EH (cell line): ENCODE results near the gene KAZN.

Source experiments
- DNase-seq: peaks from one replicate; pipeline ENCODE4 v3.0.0-alpha.2; 2015; ENCODE audit warnings: low read depth

KAZN gene

GRCh38 chr1:15011160-15011559 lies 412.7 kb downstream of the KAZN start:
- DNase-seq, result no peak

DNA sequence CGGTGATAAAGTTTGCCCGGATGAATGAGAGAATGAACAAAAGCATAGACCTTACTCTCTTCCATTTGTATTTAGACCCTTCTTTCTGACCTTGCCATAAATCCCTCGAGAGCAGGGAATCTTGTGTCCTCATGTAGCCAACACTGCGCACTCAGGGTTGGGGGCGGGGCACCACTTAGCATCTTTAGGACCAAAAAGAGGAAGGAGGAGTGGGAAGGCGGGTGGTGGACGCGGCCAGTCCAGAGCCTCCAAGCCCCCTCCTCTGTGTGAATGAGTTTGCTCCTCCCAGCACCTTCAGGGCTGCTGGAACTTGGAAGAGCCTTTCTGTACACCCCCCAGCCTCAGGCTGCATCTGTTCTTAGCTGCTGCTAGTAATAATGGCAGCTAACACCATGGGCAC lies 413.2 kb downstream of the KAZN start:
- DNase-seq, result no peak

GRCh38 chr1:15012822-15013221 lies 414.3 kb downstream of the KAZN start:
- no peak for DNase-seq

GRCh38 chr1:15013767-15014166 lies 415.3 kb downstream of the KAZN start:
- no peak for DNase-seq

DNA sequence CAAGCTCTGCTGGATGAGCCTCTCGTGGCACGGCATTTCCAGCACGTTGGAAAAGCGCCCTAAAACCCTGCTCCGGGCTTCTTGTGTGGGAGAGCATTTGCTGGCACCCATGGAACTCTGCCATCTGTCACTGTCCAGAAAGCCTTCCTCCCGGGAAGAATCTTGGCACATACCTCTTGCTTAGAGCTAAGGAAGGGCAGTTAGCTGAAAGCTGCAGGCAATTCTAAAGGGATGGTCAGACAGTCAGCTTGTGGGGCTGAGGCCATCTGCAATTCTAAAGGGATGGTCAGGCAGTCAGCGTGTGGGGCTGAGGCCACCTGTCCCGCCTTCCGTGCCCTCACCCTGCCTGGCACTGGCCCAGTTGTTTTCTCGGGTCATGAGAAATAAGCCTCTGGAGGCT lies 416.0 kb downstream of the KAZN start:
- DNase-seq, result peak; percentile 47

DNA sequence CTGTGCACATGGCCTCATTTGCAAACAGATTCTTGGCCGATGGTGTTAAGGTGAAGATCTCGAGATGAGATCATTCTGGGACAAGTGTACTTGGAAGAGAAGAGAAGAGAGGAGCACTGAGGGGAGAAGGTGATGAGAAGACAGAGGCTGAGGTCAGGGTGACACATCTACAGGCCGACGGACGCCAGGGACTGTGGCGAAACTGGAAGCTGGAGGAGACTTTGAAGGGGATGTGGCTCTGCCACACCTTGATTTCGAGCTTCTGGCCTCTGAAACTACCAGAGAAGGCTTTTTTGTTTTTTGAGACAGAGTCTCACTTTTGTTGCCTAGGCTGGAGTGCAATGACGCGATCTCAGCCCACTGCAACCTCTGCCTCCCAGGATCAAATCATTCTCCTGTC lies 417.5 kb downstream of the KAZN start:
- DNase-seq, result no peak

DNA sequence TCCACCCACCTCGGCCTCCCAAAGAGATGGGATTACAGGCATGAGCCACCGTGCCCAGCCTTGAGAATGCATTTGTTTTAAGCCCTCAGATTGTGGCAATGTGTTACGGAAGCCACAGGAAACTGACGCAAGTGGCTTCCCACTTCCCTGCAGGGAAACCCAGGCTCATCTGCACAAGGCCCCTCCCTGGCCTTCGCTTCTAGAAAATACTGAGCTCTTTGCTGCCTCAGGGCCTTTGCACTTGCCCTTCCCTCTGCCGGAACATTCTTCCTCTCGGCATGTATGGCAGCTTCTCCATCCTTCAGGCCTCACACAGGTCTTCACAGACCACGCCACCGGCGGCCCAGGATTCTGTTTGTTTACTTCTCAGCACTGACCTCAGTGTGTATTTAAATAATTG lies 418.0 kb downstream of the KAZN start:
- no peak for DNase-seq

DNA sequence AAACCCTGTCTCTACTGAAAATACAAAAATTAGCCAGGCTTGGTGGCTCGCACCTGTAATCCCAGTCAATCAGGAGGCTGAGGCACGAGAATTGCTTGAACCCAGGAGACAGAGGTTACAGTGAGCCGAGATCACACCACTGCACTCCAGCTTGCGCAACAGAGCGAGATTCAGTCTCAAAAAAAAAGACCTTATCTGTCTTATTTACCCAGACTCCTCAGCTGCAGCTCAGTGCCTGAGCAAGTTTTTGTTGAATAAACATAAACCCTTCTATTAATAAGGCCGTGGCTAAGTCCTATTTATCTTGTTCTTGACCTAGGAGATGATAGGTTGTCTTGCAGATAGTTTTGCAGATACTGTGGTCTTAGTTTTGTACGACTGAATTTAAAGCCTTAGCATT lies 418.6 kb downstream of the KAZN start:
- DNase-seq, result no peak

- DNase-seq, result no peak
Measured at GRCh38 chr1:15018767-15019166, 420.3 kb downstream of the KAZN start.

DNA sequence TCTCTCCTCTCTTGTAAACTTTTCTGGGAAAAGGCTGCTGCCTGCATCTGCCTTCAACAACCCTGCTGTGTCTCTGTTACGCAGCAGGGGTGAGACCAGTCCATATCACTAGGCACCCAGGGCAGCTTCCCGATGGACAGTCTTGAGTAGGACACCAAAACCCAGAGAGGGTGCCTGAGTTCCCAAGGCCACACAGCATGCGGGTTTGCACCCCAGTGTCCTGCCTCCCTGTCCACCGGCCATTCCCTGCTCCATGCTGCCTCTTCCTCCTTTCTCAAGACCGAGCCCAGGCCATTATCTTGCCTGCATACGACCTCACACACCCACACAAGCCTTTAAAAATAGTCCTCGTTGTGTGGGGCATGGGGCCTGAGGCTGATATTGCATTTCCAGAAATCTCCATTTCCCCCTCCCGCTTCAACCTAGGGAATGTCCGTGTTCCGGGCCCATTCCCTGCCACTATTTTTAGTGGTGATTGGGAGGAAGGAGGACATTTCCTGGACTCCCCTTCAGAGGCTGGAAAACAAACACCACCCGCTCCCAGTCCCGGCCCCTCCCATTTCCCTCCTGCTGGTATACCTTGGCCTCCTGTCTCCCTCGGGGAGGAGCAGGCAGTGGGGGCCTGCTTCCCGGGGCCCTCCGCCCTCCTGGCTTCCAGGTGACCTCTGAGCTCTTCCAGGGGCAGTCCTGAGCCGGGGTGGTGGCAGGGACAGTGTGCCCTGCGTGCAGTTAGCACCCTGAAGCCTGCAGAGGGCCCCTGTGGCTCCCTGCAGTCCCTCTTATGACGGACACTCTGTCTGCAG lies 422.7 kb downstream of the KAZN start:
- no peak for DNase-seq

DNA sequence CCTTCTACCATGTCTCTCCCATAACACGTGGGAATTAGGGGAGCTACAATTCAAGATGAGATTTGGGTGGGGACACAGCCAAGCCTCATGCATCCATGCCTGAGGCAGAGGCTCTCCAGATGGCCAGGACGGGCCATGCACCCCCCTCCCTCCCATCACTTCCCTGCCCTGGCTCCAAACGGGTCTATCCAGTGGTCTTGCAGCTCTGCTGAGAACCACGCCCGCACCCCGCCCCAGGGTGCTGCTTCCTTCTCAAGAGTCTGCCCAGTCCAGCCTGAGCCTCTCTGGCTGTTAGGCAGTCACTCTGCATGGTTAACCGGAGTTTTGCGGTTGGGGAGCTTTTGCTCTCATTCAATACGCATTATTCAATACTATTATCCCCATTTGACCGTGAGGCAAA lies 423.6 kb downstream of the KAZN start:
- no peak for DNase-seq

DNA sequence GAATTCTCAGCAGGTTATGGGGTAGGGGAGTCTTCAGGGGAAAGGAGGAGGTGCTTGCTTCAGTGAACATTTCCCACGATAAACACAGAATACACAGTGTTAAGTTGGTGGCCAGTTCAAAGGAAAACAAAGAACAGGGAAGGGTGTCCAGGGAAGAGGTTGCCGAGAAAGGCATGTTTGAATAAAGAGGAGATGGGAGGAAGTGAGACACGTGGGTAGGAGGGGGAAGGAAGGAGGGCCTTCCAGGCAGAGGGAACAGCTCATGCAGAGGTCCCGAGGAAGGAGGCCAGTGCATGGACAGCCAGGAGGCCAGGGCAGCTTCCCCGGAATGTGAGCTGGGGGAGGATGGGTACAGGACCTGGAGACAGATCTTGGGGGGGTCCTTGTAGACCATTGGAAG lies 424.7 kb downstream of the KAZN start:
- peak; percentile 33 for DNase-seq

DNA sequence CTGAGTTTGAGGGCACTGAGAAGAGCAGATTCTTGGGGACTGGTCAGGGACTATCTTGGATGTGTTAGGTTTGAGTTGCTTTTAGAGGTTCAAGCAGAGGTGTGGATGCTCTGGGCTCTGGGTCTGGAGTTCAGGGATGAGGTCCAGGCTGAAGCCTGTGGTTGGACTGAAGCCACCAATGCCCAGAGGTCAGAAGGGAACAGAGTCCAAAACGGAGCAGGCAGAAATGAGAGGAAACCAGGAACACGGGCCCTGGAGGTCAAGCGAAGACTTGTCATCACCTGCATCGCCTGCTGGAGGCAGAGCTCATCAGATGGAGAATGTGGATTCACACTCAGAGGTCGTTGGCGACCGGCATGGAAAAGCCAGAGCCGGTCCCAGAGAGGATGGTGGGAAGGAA lies 425.5 kb downstream of the KAZN start:
- no peak for DNase-seq

DNA sequence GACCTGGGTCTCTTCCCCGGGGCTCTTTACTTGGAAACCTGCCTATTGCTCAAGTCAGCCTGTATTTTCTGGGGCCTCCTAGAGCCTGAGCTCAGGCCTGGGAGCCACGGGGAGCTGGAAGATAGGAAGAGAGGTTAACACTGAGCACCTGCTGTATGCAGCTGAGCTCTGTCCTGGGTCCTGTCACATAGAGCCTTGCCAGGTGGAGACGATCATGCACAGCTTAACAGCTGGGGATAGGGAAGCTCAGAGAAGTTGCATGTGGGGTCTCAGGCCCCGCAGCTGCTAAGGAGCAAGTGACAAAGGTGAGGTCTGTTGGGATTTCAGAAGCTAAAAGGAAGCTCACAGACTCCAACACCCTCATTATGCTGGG lies 427.6 kb downstream of the KAZN start:
- DNase-seq, result no peak

DNA sequence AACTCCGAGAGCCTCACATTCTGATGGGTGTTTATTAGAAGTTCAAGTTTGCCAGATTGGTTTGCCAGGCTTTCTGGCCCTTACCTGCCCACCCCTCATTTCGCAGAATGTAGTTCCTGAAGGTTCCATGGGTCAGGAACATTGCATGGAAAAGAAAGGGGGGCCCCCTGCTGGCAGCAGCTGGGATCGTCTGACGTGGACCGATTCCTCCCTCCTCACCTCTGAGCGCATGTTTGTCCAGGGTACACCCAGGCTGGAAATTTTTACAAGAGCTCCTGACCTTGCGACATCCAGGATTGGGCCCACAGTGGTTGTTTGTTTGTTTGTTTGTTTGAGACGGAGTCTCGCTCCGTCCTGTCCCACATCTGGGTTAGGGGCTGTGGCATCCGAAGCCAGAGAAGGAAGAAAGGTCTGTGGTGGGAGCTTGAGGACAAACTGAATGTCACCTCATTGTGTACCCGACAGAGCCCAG lies 429.1 kb downstream of the KAZN start:
- DNase-seq, result peak; percentile 74

DNA sequence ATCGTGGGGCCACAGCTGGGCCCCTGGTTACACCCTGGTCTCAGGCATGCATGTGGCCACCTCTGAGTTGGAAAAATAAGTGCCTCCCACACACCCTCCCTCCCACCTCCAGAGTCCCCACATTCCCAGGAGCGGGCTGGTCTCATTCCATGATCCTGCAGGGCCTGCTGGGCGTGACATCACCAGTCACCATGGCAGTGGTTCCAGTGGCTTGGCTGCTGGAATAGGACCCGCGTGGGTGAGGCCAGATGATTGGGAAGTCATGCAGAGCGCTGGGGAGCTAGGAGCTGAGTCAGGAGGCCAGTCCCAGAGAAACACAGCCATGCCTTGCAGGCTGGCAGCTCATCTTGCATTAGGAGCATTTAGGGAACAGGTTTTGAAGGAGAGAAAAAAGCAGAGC lies 429.6 kb downstream of the KAZN start:
- peak; percentile 89 for DNase-seq

DNA sequence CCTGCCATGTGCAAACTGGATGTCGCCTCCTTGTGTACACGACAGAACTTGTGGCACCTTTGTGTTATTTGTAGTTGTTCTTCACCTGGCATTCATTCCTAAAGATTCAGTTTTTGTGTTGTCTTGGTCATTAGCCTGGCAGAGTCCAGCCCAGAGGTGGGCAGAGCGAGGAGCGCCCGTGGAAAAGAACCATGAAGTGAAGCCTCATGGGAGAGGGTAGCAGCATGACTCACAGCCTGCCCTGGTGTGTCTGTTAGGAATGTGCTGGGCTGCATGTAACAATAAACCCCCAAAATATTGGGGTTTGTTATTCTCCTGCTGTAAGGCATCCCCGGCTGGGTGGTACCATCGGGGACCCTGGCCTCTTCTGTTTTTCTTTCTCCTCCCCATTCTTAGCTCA lies 430.1 kb downstream of the KAZN start:
- peak; percentile 16 for DNase-seq

GRCh38 chr1:15029036-15029435 lies 430.6 kb downstream of the KAZN start:
- no peak for DNase-seq

DNA sequence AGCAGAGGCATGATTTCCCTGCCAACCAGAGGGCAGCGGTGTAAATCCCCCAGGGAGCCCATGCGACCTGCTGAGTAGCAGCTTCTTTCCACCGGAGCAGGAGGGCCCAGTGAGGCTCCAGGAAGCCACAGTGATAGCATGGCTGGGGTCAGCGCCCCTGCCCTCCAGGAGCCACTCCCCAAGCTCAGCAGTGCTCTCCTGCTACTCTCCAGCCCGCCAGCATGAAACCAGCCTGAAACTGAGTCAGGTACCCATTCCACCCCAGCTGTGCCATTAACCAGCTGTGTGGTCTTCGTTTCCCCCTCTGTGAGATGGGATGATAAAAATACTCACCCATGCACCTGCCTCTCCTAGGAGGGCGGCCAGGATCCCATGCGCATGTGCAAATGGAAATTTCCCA lies 431.3 kb downstream of the KAZN start:
- DNase-seq, result no peak

GRCh38 chr1:15031251-15031933 lies 432.9 kb downstream of the KAZN start:
- peak; percentile 59 for DNase-seq

- peak; percentile 67 for DNase-seq
Measured at GRCh38 chr1:15033264-15033663, 434.8 kb downstream of the KAZN start.

- DNase-seq, result no peak
Measured at GRCh38 chr1:15034656-15035055, 436.2 kb downstream of the KAZN start.

DNA sequence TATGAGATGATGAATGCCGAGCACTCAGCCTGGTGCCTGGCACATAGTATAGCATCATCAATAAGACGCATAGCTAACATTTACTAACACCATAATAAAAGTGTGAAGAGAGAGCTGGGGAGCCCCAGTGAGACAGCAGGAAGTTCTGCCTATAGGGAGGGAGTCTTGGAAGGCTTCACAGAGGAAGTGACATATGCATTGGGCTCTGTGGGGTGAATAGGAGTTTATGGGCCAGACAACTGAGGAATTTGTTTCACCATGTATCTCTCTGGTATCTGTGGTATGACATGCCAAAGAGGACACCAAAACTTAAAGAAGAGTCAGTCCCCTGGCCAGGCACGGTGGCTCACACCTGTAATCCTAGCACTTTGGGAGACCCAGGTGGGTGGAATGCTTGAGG lies 436.8 kb downstream of the KAZN start:
- DNase-seq, result no peak

DNA sequence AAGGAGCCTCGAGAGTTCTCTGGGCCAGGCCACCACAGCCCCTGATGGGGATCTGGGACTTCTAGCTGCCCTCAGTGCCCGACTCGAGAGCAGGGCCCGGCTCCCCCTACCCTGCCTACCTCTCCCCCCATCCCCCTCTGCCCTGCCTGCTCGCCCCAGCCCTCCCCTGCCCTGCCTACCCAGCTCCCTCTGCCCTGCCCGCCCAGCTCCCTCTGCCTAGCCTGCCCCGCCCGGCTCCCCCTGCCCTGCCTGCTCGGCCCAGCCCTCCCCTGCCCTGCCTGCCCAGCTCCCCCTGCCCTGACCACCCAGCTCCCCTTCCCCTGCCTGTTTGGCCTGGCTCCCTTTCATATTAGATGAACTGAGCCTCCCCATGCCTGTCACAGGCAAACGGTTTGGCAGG lies 437.6 kb downstream of the KAZN start:
- DNase-seq, result no peak
